HG02885 (cell line): ENCODE results near the gene GPC3.
"Not testable (repeated sequence)": the region's sequence is repeated elsewhere in the genome, so short reads cannot be mapped to it uniquely, and the experiment has no call there.

ENCODE experiments used
- ATAC-seq: cut with Tn5 transposase; IDR thresholded peaks from one replicate; pipeline ENCODE4 v1.9.1; 2021; ENCODE audit warnings: mild to moderate bottlenecking; ENCODE audit not compliant: unreplicated experiment, poor library complexity

Gene GPC3

GRCh38 chrX:133544115-133544514, 441.3 kb downstream of the GPC3 start:
- no peak for ATAC-seq

GRCh38 chrX:133543654-133544053, 441.7 kb downstream of the GPC3 start:
- ATAC-seq, result no peak

- no peak for ATAC-seq
These were observed 442.9 kb downstream of the GPC3 start for GRCh38 chrX:133542476-133542875.

GRCh38 chrX:133541021-133541420, 444.4 kb downstream of the GPC3 start:
- no peak for ATAC-seq

GRCh38 chrX:133538148-133538547, 447.2 kb downstream of the GPC3 start:
- ATAC-seq, result no peak

- no peak for ATAC-seq
These were observed 448.3 kb downstream of the GPC3 start for GRCh38 chrX:133537142-133537541.

GRCh38 chrX:133535066-133535465, 450.3 kb downstream of the GPC3 start:
- ATAC-seq, result no peak

- no peak for ATAC-seq
These were observed 451.2 kb downstream of the GPC3 start for GRCh38 chrX:133534172-133534571.

GRCh38 chrX:133533249-133533648, 452.1 kb downstream of the GPC3 start:
- ATAC-seq, result no peak

GRCh38 chrX:133530960-133531359, 454.4 kb downstream of the GPC3 start:
- ATAC-seq, result no peak

GRCh38 chrX:133529578-133529977, 455.8 kb downstream of the GPC3 start:
- ATAC-seq, result no peak

- no peak for ATAC-seq
These were observed 457.6 kb downstream of the GPC3 start for GRCh38 chrX:133527825-133528224.

GRCh38 chrX:133527415-133527814, 458.0 kb downstream of the GPC3 start:
- ATAC-seq, result no peak

GRCh38 chrX:133526773-133527172, 458.6 kb downstream of the GPC3 start:
- ATAC-seq, result not testable (repeated sequence)

- no peak for ATAC-seq
These were observed 461.9 kb downstream of the GPC3 start for GRCh38 chrX:133523526-133523925.

- ATAC-seq, result no peak
These were observed 462.3 kb downstream of the GPC3 start for GRCh38 chrX:133523081-133523487.

- ATAC-seq, result no peak
These were observed 468.7 kb downstream of the GPC3 start for GRCh38 chrX:133516686-133517085.

- ATAC-seq, result no peak
These were observed 470.9 kb downstream of the GPC3 start for GRCh38 chrX:133514486-133514885.

GRCh38 chrX:133513123-133513522, 472.3 kb downstream of the GPC3 start:
- no peak for ATAC-seq

GRCh38 chrX:133511041-133511440, 474.4 kb downstream of the GPC3 start:
- no peak for ATAC-seq

- no peak for ATAC-seq
These were observed 488.0 kb downstream of the GPC3 start for GRCh38 chrX:133497356-133497755.

- no peak for ATAC-seq
These were observed 489.7 kb downstream of the GPC3 start for GRCh38 chrX:133495464-133496391.
